ENCODE measurements around the gene TENM3.

- no peak for TF ChIP-seq POLR2A (IDR thresholded peaks at IDR 0.05)
- TF ChIP-seq, protein P1, sequence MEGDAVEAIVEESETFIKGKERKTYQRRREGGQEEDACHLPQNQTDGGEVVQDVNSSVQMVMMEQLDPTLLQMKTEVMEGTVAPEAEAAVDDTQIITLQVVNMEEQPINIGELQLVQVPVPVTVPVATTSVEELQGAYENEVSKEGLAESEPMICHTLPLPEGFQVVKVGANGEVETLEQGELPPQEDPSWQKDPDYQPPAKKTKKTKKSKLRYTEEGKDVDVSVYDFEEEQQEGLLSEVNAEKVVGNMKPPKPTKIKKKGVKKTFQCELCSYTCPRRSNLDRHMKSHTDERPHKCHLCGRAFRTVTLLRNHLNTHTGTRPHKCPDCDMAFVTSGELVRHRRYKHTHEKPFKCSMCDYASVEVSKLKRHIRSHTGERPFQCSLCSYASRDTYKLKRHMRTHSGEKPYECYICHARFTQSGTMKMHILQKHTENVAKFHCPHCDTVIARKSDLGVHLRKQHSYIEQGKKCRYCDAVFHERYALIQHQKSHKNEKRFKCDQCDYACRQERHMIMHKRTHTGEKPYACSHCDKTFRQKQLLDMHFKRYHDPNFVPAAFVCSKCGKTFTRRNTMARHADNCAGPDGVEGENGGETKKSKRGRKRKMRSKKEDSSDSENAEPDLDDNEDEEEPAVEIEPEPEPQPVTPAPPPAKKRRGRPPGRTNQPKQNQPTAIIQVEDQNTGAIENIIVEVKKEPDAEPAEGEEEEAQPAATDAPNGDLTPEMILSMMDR (IDR thresholded peaks at IDR 0.05), result no peak
These were observed 250.9 kb downstream of the TENM3 start for GRCh38 chr4:182494103-182494502.

All from lower leg skin (tissue), 3 donors.